Subcutaneous abdominal adipose tissue (tissue), 5 donors: Measurements from ENCODE around the gene CAPZB.

Experiments used
- H3K27ac ChIP-seq: one replicate; pipeline ENCODE4 v1.7.0; 2013; ENCODE audit warnings: low read depth, mild to moderate bottlenecking, inconsistent platforms, low read length, moderate library complexity
- H3K27me3 ChIP-seq, 5 donors: one replicate each; pipeline ENCODE4 v1.7.0; 2013; ENCODE audit warnings: low read length in 5 of 5, inconsistent platforms in 1 of 5; ENCODE audit not compliant: control insufficient read depth in 5 of 5, insufficient read depth in 4 of 5
- H3K36me3 ChIP-seq, 5 donors: one replicate each; pipeline ENCODE4 v1.7.0; 2013; ENCODE audit warnings: low read length in 5 of 5; ENCODE audit not compliant: control insufficient read depth in 5 of 5, insufficient read depth in 5 of 5
- H3K4me1 ChIP-seq, 5 donors: one replicate each; pipeline ENCODE4 v1.7.0; 2013; ENCODE audit warnings: low read length in 5 of 5, mild to moderate bottlenecking in 3 of 5, moderate library complexity in 1 of 5; ENCODE audit not compliant: control insufficient read depth in 5 of 5, insufficient read depth in 5 of 5
- H3K4me3 ChIP-seq, 5 donors: one replicate each; pipeline ENCODE4 v1.7.0; 2013; ENCODE audit warnings: low read length in 5 of 5, low read depth in 1 of 5
- H3K9ac ChIP-seq, 5 donors: one replicate each; pipeline ENCODE4 v1.7.0; 2013; ENCODE audit warnings: low read length in 5 of 5, mild to moderate bottlenecking in 4 of 5, moderate library complexity in 3 of 5
- H3K9me3 ChIP-seq, 5 donors: one replicate each; pipeline ENCODE4 v1.7.0; 2013; ENCODE audit warnings: low read length in 5 of 5; ENCODE audit not compliant: control insufficient read depth in 5 of 5
- donor health status: healthy.
- donor health status: healthy.
- donor health status: healthy.
- donor health status: healthy.
- donor health status: healthy.

The CAPZB gene

DNA sequence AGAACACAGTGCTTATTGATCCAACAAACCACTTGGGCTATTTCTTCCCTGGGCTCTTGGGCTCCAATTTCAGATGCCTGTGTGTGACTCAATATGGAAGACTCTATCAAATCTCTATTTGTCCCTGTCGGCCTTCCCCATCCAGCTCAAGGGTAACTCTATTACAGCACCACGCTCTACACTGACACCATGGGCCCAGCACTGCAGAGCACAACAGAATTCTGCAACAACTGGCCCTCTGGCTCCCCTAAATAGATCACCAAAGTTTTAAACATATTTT is 51.7 kb downstream of the CAPZB start:
- Histone ChIP-seq H3K36me3 (peaks cover 0 to 4% (median 0%) of the 10 kb centered on the region in 5 donors), H3K27me3 (no peaks in the 10 kb centered on the region), H3K9me3 (no peaks in the 10 kb centered on the region), H3K4me3 (no peak overlapping the region), H3K9ac (no peak overlapping the region), H3K4me1 (peaks cover 25 to 83% (median 79%) of the 10 kb centered on the region in 5 donors), H3K27ac (peak overlapping the region; percentile 52)

DNA sequence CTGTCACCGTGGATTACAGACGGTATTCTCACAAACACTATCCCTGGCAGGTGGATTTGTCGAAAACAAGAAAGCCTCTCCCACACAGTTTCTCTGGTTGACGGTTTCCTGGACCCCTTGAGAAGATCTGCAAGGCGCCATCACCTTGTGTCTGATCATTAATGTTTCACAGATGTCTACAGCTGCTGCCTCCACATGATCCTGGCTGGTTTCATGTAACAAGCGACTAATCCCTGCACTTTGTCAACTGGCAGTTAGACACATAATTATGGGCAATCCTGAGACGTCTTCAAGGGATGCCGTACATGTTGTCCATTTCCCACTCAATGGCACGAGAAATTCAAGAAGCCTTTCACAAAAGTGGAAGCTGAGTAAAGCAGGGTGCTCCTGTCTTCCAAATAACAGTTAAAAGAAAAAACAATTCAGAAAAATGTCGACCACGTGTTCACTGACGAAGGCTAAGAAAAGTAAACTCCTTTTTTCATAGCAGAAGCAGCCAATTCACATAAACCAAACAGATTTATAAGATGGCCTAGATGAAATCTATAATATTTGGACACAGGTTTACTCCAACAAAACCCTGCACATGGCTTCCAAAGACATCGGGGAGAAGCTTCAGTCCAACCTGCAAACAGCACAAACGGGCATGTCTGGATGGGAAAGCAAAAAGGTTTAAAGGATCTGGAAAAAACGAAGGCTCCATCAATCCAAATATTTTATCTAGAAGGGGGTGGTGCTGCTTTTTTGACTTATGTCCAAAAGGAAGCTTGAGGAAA is 52.2 kb downstream of the CAPZB start:
- H3K27me3 ChIP-seq = no peaks in the 10 kb centered on the region
- peaks cover 25 to 81% (median 74%) of the 10 kb centered on the region in 5 donors for H3K4me1 ChIP-seq
- no peak overlapping the region for H3K4me3 ChIP-seq
- H3K9ac ChIP-seq = no peak overlapping the region
- H3K27ac ChIP-seq = peak overlapping the region; percentile 52
- H3K36me3 ChIP-seq = peaks cover 0 to 4% (median 0%) of the 10 kb centered on the region in 5 donors
- H3K9me3 ChIP-seq = no peaks in the 10 kb centered on the region

DNA sequence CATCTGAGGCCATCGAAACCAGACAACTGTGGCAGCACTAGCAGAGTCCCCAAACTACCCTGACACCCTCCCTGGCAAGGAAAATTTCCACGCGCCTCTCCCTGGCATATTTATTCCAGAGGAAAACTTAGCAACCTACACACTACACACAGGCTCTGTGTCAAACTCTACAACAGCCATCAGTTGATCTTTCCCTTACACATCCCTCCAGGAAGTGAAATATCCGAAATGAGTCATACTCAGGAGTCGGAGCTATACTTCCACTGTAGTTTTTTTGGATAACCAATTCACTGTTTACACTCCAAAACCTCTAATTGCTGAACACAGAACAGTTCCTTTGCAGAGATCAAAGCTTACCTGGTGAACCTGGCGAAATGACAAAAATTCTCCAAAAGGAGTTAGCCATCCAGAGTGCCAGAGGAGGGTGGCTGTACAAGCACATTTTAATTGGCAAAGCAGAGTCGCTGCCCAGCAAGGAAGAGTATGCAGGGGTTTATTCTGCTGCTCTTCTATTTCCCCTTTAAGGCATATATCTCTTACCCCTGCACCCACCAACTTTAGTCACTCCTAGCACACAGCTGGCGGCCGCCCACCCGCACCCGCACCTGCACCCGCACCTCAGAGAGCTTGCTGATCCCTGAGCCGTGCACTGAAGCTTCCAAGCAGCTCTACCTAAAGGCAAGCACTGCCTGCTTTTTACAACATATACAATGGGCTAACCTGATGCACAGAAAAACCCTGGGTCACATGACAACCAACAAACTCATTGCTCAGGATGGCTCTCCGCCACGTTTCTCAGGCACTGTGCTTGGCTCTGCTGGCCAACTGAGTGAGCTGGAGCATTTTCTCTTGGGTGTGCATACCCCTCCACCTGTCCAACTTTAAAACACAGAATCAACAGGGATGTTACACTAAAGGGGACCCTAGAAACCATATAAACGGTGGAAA is 54.9 kb downstream of the CAPZB start:
- no peaks in the 10 kb centered on the region for H3K27me3 ChIP-seq
- peak overlapping the region; percentile 71 for H3K27ac ChIP-seq
- peaks cover 13 to 81% (median 72%) of the 10 kb centered on the region in 5 donors for H3K4me1 ChIP-seq
- peak overlapping the region in 2 of 5 donors; percentile 15 to 43 for H3K9ac ChIP-seq
- peaks cover 0 to 3% (median 0%) of the 10 kb centered on the region in 5 donors for H3K36me3 ChIP-seq
- no peaks in the 10 kb centered on the region for H3K9me3 ChIP-seq
- H3K4me3 ChIP-seq = peak overlapping the region in 3 of 5 donors; percentile 9 to 25 (median 17)

DNA sequence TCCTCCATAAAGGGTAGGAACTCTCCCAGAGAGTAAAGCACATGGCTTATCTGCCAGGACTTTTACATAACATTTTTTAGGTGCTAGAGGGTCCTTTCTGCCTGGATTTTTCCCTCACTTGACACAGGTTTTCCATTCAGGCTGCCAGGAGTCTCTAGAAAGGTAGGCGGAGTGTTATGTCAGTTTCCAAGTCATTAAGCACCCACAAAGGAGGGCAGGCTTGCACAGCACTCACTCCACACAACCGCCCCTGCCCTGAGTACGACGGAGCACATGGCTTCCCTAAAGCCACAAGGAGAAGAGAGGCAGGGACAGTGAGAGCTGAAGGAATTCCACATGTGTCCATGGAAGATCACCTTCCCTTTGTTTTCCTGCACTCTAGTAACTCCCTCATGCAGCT is 55.7 kb downstream of the CAPZB start:
- Histone ChIP-seq H3K9ac (peak overlapping the region in 2 of 5 donors; percentile 15 to 43), H3K4me1 (peaks cover 12 to 80% (median 72%) of the 10 kb centered on the region in 5 donors), H3K4me3 (peak overlapping the region in 2 of 5 donors; percentile 9 to 25), H3K36me3 (peaks cover 0 to 3% (median 0%) of the 10 kb centered on the region in 5 donors), H3K27me3 (no peaks in the 10 kb centered on the region), H3K27ac (peak overlapping the region; percentile 71), H3K9me3 (no peaks in the 10 kb centered on the region)

DNA sequence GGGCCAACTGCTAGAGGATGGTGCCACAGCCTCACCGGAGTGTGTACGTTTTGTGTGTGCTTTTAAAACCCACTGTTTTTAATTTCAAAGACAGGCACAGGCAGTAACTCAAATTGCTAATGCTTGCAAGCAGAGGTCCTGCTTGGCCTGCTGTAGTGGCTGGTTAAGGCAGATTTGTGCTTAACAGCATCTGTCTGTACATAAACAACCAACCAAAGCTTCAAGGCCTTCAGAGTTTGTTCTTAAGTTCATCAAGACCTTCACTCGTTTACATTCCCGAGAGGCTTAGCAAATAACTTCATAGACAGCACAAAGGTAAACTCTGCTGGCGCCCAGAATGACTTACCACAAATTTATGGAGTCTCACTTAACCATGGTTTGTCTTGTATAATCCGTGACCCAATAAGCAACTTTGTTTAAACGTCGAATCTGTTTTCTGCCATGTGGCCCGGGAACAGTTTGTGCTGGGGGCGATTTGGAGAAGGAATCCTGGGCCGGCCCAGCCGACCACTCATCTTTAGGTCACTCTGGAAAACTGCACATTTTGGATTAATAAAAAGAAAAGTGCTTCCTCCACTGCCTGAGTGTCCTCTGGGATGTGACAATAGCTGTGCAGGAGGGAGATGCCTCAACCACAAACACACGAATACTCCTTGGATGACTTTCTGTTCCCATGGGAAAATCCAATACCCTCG is 58.1 kb downstream of the CAPZB start:
- no peaks in the 10 kb centered on the region for H3K27me3 ChIP-seq
- H3K4me3 ChIP-seq = no peak overlapping the region
- H3K27ac ChIP-seq = peak overlapping the region; percentile 65
- H3K9ac ChIP-seq = peak overlapping the region in 2 of 5 donors; percentile 32 to 38
- H3K9me3 ChIP-seq = no peaks in the 10 kb centered on the region
- peaks cover 12 to 81% (median 78%) of the 10 kb centered on the region in 5 donors for H3K4me1 ChIP-seq
- no peaks in the 10 kb centered on the region for H3K36me3 ChIP-seq

DNA sequence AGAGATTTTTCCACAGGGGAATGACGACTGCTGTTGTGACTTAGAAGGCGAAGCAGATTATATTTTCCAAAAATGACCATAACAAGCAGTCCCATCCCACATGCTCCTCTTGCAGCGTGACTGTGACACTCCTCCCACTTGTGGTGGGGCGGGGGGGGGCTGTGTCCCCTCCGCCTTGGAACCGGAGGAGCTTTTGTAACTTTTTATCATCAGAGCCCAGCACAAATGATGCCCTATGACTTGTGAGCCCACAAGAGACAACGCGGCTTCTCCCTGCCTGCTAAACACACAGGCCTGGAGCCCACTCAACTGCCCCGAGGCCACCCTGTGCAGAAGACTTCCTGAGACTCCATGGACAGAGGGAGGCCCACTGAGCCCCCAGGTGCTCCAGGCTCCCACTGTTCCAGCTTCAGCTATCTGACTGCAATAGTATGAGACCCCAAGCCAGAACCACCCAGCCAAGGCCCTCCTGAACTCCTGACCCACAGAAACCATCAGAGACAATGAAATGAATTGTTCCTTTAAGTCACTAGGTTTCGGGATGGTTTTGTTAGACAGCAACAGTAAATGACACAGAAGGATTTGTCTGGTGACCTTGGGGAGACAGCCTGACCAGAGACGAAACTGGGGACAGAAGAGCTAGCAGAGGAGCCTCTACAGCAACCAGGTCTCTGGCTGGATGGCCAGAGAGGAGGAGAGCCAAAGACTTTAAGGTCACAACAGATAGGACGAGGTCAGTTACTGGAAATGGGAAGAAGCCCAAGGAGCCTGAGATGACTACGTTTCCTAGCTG is 58.8 kb downstream of the CAPZB start:
- peak overlapping the region in 1 of 5 donors; percentile 6 for H3K4me3 ChIP-seq
- H3K9me3 ChIP-seq = no peaks in the 10 kb centered on the region
- H3K36me3 ChIP-seq = no peaks in the 10 kb centered on the region
- peaks cover 12 to 82% (median 80%) of the 10 kb centered on the region in 5 donors for H3K4me1 ChIP-seq
- H3K27me3 ChIP-seq = no peaks in the 10 kb centered on the region
- H3K27ac ChIP-seq = peak overlapping the region; percentile 65
- H3K9ac ChIP-seq = peak overlapping the region in 3 of 5 donors; percentile 38 to 53 (median 40)

DNA sequence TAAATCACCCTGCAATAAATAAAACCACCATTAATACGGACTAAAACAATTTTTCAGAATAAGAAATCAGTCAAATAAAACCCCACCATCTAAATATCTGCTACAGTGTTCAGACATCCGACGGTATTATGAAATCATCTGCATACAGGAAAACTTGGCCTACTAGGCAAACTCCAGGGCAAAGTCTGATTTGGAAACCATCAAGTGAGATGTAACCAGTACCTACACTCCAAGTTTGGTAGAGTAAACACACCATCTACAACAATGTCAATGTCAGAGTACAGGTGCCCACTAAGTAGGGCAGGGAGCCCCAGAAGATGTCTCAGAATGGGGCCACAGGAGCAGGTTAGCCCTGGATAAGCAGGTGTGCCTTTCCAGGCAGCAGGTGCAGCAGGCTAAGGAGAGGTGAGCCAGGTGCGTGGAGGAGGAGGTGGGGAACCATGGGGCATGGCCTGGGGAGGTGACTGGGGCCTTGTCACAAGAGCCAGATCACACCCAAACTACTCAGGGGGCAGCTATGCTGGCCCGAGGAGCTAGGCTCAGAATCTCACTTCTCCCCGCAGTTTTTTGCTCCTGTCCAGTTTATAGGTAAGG is 59.6 kb downstream of the CAPZB start:
- Histone ChIP-seq H3K36me3 (no peaks in the 10 kb centered on the region), H3K4me1 (peaks cover 12 to 86% (median 84%) of the 10 kb centered on the region in 5 donors), H3K27me3 (no peaks in the 10 kb centered on the region), H3K9me3 (no peaks in the 10 kb centered on the region), H3K9ac (peak overlapping the region in 1 of 5 donors; percentile 28), H3K27ac (peak overlapping the region; percentile 65), H3K4me3 (peak overlapping the region in 1 of 5 donors; percentile 18)

DNA sequence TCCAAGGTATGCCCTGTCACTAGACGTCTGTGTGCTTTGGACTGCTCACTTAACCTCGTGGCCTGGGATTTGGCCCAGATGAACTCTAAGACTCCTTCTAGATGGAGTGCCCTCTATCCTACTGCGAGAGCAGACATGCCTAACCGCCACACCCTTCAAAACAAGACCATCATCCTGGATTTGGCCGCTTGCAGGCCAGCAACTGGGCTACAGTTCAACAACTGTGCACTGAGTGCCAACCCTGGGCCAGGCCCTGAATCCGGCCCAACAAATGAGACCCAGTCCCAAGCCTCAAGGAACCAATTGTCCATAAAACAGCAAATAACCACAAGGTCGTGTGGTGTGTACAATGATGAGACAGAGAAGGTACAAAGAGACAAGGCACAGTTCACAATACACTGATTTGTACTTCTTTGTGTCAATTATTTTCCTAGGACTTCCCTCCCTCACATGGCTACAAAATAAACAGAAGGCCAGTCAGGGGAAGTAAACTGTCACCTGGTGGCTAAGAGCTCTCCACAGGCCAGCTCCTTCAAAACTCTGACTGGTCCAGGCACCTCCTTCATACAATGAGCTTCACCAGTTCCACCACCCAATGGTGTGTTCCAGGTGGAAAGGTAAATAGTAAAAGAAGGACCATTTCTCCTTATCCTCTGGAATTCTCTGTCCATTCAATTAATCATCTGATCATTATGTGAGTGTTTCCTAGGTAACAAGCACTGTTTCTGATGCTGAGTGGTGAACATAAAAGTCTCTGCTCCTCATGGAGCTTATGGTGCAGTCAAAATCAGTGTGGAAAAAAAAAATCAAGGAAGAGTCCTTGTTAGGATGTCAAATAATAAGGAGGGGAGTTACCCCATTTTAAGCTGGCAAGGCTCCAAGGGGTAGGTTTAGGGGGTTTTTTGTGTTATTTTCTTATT is 60.4 kb downstream of the CAPZB start:
- no peaks in the 10 kb centered on the region for H3K9me3 ChIP-seq
- H3K36me3 ChIP-seq = no peaks in the 10 kb centered on the region
- no peaks in the 10 kb centered on the region for H3K27me3 ChIP-seq
- peak overlapping the region in 2 of 5 donors; percentile 8 to 9 for H3K4me3 ChIP-seq
- peak overlapping the region; percentile 65 for H3K27ac ChIP-seq
- peak overlapping the region in 1 of 5 donors; percentile 63 for H3K9ac ChIP-seq
- peaks cover 12 to 80% (median 75%) of the 10 kb centered on the region in 5 donors for H3K4me1 ChIP-seq
